Activated B cell treated with CpG ODN at 0.5 μM for 24 hours (primary cell): ENCODE data around the gene ASXL1. TPM values are rescaled to one million over a fixed set of nuclear protein-coding genes. Genes with fewer than 3 reads are reported as not detected.

ENCODE experiments used
- ATAC-seq: fragments of 200-7000 bp; cut with Tn5 transposase; one replicate; pipeline ENCODE4 v1.10.0; 2021; ENCODE audit warnings: low read depth, mild to moderate bottlenecking, moderate library complexity
- CTCF ChIA-PET: fragments of 350-600 bp; sonication (Branson Sonifier 250); formaldehyde crosslinking; loops from one replicate; lab custom pipeline; 2021; ENCODE audit warnings: antibody characterized with exemption; lab: Charles Lee
- POLR2A ChIA-PET: fragments of 350-600 bp; sonication (Branson Sonifier 250); formaldehyde crosslinking; loops from one replicate; lab custom pipeline; 2021; ENCODE audit warnings: antibody characterized with exemption; lab: Charles Lee
- DNase-seq: peaks from one replicate; pipeline ENCODE4 v3.0.0; 2022
- H3K27ac Mint-ChIP-seq: one replicate; pipeline ENCODE4 v1.8.0; 2020; ENCODE audit warnings: mixed read lengths
- H3K27me3 Mint-ChIP-seq: one replicate; pipeline ENCODE4 v1.8.0; 2021; ENCODE audit warnings: mixed read lengths
- H3K36me3 Mint-ChIP-seq: one replicate; pipeline ENCODE4 v1.8.0; 2021; ENCODE audit warnings: low read depth, mixed read lengths
- H3K4me1 Mint-ChIP-seq: one replicate; pipeline ENCODE4 v1.8.0; 2021; ENCODE audit warnings: mixed read lengths
- H3K4me3 Mint-ChIP-seq: one replicate; pipeline ENCODE4 v1.8.0; 2020; ENCODE audit warnings: mild to moderate bottlenecking, mixed read lengths
- H3K9me3 Mint-ChIP-seq: one replicate; pipeline ENCODE4 v1.8.0; 2020; ENCODE audit warnings: mixed read lengths
- intact Hi-C: fragments of 100-400 bp; cut with micrococcal nuclease; formaldehyde crosslinking; loops from one replicate; pipeline ENCODE4 v1.15.1; 2024
- total RNA-seq: library from RNA; stranded (reverse); gene quantifications from 2 replicates; pipeline ENCODE4 v1.2.3, GENCODE V29; 2022
- TF ChIP-seq, protein P1 (sequence below): fragments of 200-600 bp; IDR thresholded peaks from one replicate; pipeline ENCODE4 v1.8.0; 2022; ENCODE audit warnings: antibody characterized with exemption, mild to moderate bottlenecking

ASXL1 gene
- total RNA-seq, 1 donor from 2014 or later, result 169 TPM

GRCh38 chr20:32325706-32326503, 32.2 kb upstream of the ASXL1 start:
- POLR2A ChIA-PET, result no interaction called here
- Mint-ChIP-seq H3K9me3 (no peaks in the 10 kb centered on the region), H3K27me3 (no peaks in the 10 kb centered on the region), H3K27ac (no peak overlapping the region), H3K4me1 (peaks cover 5% of the 10 kb centered on the region), H3K36me3 (peaks cover 44% of the 10 kb centered on the region), H3K4me3 (no peak overlapping the region)
- intact Hi-C loops, result no loop called here
- DNase-seq, result no peak
- CTCF ChIA-PET, result no interaction called here
- TF ChIP-seq, protein P1, sequence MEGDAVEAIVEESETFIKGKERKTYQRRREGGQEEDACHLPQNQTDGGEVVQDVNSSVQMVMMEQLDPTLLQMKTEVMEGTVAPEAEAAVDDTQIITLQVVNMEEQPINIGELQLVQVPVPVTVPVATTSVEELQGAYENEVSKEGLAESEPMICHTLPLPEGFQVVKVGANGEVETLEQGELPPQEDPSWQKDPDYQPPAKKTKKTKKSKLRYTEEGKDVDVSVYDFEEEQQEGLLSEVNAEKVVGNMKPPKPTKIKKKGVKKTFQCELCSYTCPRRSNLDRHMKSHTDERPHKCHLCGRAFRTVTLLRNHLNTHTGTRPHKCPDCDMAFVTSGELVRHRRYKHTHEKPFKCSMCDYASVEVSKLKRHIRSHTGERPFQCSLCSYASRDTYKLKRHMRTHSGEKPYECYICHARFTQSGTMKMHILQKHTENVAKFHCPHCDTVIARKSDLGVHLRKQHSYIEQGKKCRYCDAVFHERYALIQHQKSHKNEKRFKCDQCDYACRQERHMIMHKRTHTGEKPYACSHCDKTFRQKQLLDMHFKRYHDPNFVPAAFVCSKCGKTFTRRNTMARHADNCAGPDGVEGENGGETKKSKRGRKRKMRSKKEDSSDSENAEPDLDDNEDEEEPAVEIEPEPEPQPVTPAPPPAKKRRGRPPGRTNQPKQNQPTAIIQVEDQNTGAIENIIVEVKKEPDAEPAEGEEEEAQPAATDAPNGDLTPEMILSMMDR, result no peak
- no peak for ATAC-seq

DNA sequence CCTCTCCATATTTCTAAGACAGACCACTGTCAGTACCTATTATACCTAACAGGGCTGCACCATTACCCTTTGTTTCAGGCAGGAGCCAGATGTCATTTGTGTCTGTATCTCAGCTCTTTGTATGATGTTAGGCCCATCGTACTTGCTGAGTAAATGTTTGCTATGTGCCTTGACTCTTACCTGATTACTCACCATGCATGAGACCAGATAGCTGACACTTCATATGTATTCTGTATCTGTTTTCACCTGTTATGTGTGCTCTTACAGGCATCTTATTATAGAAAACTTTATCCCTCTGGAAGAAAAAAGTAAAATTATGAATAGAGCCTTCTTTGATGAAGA, 31.7 kb upstream of the ASXL1 start:
- H3K4me3 Mint-ChIP-seq, result no peak overlapping the region
- CTCF ChIA-PET, result no interaction called here
- POLR2A ChIA-PET, result no interaction called here
- peaks cover 45% of the 10 kb centered on the region for H3K36me3 Mint-ChIP-seq
- peaks cover 3% of the 10 kb centered on the region for H3K4me1 Mint-ChIP-seq
- H3K27ac Mint-ChIP-seq, result peak overlapping the region; percentile 5
- DNase-seq (no peak), ATAC-seq (no peak)
- TF ChIP-seq, protein P1, result no peak
- intact Hi-C loops, result no loop called here
- no peaks in the 10 kb centered on the region for H3K27me3 Mint-ChIP-seq
- H3K9me3 Mint-ChIP-seq, result no peaks in the 10 kb centered on the region

- no peaks in the 10 kb centered on the region for H3K27me3 Mint-ChIP-seq
- H3K9me3 Mint-ChIP-seq, result no peaks in the 10 kb centered on the region
- DNase-seq (no peak), ATAC-seq (no peak)
- no peak overlapping the region for H3K27ac Mint-ChIP-seq
- ChIA-PET CTCF (no interaction called here), POLR2A (no interaction called here)
- H3K4me1 Mint-ChIP-seq, result peaks cover 5% of the 10 kb centered on the region
- intact Hi-C loops, result no loop called here
- H3K4me3 Mint-ChIP-seq, result no peak overlapping the region
- H3K36me3 Mint-ChIP-seq, result peaks cover 50% of the 10 kb centered on the region
- TF ChIP-seq, protein P1, result no peak
These were observed 30.9 kb upstream of the ASXL1 start for GRCh38 chr20:32327087-32327681.

DNA sequence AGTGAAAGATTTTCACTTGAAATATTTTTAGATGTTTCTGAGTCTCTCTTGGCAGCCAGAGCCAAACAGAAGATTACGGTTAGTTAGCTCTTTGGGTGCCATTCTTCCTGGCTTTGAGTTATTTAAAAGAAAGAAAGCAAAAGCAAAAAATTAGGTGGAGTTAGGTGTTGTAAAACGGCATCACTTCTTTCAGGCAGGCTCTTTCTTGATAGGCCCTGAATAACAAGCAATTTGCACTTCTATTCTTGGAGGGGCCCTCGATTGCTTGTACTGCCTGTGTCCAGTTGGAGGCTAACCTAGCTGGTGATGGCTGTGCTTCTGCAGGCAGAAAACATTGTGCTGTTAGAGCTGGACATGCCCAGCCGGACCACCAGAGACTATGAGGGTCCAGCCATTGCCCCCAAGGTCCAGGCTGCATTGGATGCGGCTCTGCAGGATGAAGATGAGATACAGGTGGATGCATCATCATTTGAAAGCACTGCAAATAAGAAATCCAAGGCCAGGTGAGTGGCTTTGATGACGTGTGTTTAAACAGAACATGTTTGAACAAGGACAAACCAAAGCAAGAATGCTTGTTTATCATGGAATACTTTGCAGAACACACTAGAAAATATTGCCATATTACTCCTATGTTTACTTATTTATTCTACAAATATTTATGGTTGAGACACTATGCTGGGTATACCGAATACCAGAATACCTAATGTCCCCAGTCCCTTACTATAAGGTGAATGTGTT, 28.1 kb upstream of the ASXL1 start:
- ChIA-PET POLR2A (no interaction called here), CTCF (no interaction called here)
- TF ChIP-seq, protein P1, result no peak
- Mint-ChIP-seq H3K9me3 (no peaks in the 10 kb centered on the region), H3K36me3 (peaks cover 71% of the 10 kb centered on the region), H3K4me3 (no peak overlapping the region), H3K27ac (no peak overlapping the region), H3K4me1 (peaks cover 33% of the 10 kb centered on the region), H3K27me3 (no peaks in the 10 kb centered on the region)
- no peak for ATAC-seq
- DNase-seq, result no peak
- intact Hi-C loops, result no loop called here

- H3K4me1 Mint-ChIP-seq, result peaks cover 33% of the 10 kb centered on the region
- ChIA-PET CTCF (no interaction called here), POLR2A (no interaction called here)
- H3K4me3 Mint-ChIP-seq, result no peak overlapping the region
- TF ChIP-seq, protein P1, result no peak
- ATAC-seq (no peak), DNase-seq (no peak)
- no peaks in the 10 kb centered on the region for H3K27me3 Mint-ChIP-seq
- intact Hi-C loops, result no loop called here
- H3K36me3 Mint-ChIP-seq, result peaks cover 72% of the 10 kb centered on the region
- no peaks in the 10 kb centered on the region for H3K9me3 Mint-ChIP-seq
- no peak overlapping the region for H3K27ac Mint-ChIP-seq
These were observed 27.6 kb upstream of the ASXL1 start for GRCh38 chr20:32330555-32330897.
